PFSK-1 (cell line): ENCODE measurements around the gene ASCL4.

ENCODE experiments used
- FOXP2 ChIP-seq: optimal IDR thresholded peaks from 2 replicates; pipeline ENCODE3; 2011; ENCODE audit warnings: borderline replicate concordance, control low read depth, inconsistent platforms; ENCODE audit not compliant: insufficient read depth; ENCODE audit errors: extremely low read length, extremely low read depth
- POLR2AphosphoS5 ChIP-seq: IDR thresholded peaks from 2 replicates; pipeline ENCODE4 v1.6.1; 2012; ENCODE audit warnings: low read depth, mild to moderate bottlenecking, control low read depth, low read length, moderate library complexity
- SIN3A ChIP-seq: IDR thresholded peaks from 2 replicates; pipeline ENCODE4 v1.6.1; 2012; ENCODE audit warnings: mild to moderate bottlenecking, low read length, moderate library complexity, borderline replicate concordance; ENCODE audit not compliant: insufficient read depth
- TAF1 ChIP-seq: IDR thresholded peaks from 2 replicates; pipeline ENCODE4 v1.6.1; 2012; ENCODE audit warnings: low read length, control low read depth, borderline replicate concordance; ENCODE audit not compliant: insufficient read depth
- TF ChIP-seq, protein P1 (sequence below), 2 experiments: IDR thresholded peaks; 2 replicates each; pipeline versions ENCODE4 v1.6.1 to v1.8.0; 2011 to 2012; ENCODE audit warnings: low read depth in 2 of 2, low read length in 2 of 2, control low read depth in 1 of 2, inconsistent platforms in 1 of 2, mild to moderate bottlenecking in 1 of 2, moderate library complexity in 1 of 2; ENCODE audit not compliant: insufficient read depth in 1 of 2

ASCL4 gene

DNA sequence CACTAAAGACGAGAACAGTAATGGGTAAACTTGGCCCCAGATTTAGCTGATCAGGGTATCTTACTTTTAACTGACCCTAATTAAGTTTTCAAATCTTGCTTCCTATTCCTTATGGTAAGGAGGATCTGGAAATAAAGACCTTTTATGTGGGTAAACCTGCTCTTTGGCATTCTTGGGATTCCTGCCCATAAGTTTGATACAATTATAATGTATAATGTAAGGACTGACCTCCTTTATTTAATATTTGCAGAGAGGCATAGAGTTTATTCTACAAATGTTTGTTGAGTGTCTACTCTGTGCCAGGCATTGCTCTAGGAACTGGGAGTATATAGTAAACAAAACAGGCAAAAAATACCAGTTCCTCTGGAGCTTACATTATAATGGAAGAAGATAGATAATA is 9.2 kb upstream of the ASCL4 start:
- TF ChIP-seq POLR2AphosphoS5 = no peak
- no peak for TF ChIP-seq SIN3A
- TF ChIP-seq, protein P1, sequence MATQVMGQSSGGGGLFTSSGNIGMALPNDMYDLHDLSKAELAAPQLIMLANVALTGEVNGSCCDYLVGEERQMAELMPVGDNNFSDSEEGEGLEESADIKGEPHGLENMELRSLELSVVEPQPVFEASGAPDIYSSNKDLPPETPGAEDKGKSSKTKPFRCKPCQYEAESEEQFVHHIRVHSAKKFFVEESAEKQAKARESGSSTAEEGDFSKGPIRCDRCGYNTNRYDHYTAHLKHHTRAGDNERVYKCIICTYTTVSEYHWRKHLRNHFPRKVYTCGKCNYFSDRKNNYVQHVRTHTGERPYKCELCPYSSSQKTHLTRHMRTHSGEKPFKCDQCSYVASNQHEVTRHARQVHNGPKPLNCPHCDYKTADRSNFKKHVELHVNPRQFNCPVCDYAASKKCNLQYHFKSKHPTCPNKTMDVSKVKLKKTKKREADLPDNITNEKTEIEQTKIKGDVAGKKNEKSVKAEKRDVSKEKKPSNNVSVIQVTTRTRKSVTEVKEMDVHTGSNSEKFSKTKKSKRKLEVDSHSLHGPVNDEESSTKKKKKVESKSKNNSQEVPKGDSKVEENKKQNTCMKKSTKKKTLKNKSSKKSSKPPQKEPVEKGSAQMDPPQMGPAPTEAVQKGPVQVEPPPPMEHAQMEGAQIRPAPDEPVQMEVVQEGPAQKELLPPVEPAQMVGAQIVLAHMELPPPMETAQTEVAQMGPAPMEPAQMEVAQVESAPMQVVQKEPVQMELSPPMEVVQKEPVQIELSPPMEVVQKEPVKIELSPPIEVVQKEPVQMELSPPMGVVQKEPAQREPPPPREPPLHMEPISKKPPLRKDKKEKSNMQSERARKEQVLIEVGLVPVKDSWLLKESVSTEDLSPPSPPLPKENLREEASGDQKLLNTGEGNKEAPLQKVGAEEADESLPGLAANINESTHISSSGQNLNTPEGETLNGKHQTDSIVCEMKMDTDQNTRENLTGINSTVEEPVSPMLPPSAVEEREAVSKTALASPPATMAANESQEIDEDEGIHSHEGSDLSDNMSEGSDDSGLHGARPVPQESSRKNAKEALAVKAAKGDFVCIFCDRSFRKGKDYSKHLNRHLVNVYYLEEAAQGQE (IDR thresholded peaks at IDR 0.05; ENCODE audit: insufficient read depth in 1 of 2, low read depth in 2 of 2, low read length in 2 of 2) = no peak
- TF ChIP-seq TAF1 = no peak
- TF ChIP-seq FOXP2 = no peak

DNA sequence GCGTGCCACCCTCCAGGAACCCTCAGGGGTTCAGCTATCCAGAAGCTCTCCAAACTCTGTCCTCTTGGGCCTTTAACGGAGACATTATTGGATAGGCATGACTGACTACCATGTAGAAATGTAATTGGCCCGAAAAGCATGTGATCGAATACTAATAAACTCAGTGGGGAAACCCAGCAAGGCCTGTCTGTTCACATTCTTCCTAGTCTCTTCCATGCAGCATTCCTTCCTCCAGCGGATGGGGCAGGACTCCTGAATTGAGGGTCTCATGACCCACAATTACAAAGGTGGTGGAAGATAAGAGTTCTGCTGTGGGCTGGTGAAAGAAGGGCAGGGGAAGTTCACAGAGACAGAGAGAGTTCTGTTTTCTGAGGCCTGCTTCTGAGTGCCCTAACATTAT is 7.0 kb upstream of the ASCL4 start:
- TF ChIP-seq, protein P1 (IDR thresholded peaks at IDR 0.05; ENCODE audit: insufficient read depth in 1 of 2, low read depth in 2 of 2, low read length in 2 of 2) = no peak
- TF ChIP-seq TAF1 = no peak
- TF ChIP-seq SIN3A = no peak
- TF ChIP-seq FOXP2 = no peak
- TF ChIP-seq POLR2AphosphoS5 = no peak

DNA sequence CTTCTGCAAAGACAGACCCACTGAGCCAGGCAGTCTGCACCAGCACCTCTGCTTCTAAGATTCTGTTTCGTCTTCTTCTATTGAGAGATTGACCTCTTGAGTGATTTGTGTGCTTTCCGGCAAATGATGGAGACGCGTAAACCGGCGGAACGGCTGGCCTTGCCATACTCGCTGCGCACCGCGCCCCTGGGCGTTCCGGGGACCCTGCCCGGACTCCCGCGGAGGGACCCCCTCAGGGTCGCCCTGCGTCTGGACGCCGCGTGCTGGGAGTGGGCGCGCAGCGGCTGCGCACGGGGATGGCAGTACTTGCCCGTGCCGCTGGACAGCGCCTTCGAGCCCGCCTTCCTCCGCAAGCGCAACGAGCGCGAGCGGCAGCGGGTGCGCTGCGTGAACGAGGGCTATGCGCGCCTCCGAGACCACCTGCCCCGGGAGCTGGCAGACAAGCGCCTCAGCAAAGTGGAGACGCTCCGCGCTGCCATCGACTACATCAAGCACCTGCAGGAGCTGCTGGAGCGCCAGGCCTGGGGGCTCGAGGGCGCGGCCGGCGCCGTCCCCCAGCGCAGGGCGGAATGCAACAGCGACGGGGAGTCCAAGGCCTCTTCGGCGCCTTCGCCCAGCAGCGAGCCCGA is 703 bp downstream of the ASCL4 start:
- TF ChIP-seq, protein P1 (IDR thresholded peaks at IDR 0.05; ENCODE audit: insufficient read depth in 1 of 2, low read depth in 2 of 2, low read length in 2 of 2) = peak; percentile 19 to 52; a peak in 1 of 4 replicates
- no peak for TF ChIP-seq FOXP2
- TF ChIP-seq TAF1 = no peak
- no peak for TF ChIP-seq SIN3A
- no peak for TF ChIP-seq POLR2AphosphoS5

DNA sequence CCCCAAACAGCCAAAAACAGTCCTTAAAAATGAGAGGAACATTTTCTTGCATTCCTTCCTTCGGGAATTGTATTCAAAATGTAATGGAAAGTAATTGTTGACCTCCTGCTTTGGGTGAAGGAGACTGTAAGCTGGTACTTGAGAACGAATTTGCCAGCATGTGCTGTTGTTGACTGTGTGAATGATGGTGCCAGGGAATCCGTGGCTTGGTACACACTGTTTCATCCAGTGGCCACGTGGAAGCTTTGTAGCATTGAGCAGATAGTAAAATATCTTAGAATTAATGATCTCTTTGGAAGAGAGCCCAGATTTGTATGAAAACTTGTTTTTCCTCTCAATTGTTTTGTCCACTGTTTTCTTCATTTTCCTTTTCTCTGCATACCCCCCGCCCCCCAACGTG is 1.7 kb downstream of the ASCL4 start:
- TF ChIP-seq FOXP2 (no peak), TAF1 (no peak), SIN3A (no peak), POLR2AphosphoS5 (no peak)
- TF ChIP-seq, protein P1 (IDR thresholded peaks at IDR 0.05; ENCODE audit: insufficient read depth in 1 of 2, low read depth in 2 of 2, low read length in 2 of 2) = no peak

DNA sequence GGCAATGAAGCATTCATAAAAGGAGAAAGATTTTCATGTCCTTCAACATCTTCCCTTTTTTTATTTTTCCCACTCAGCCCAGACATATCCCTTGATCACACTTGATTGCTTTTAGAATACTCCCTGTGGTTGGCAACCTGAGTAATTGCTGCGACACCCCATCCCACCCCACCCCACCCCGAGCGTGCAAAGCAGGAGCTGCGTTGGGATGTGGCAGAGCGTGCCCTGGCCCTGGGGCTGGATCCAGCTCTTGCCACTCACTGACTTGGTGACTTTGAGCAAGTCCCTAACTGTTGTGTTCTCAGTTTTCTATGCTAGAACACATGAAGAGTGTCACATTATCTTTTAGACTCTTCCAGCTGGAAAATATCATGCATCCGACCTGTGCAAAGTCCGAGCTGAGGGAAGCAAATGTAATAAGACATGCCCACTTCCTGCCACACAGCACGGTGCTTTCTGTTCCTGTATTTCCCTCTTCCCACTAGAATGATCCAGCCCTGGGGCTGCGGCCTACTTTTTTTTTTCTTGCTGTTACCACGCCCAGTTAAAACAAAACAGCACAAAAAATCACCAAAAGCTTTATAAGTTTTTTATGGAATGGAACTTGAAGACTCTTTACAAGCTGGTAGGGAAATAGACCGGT is 4.0 kb downstream of the ASCL4 start:
- TF ChIP-seq SIN3A (no peak), FOXP2 (no peak), TAF1 (no peak), POLR2AphosphoS5 (no peak)
- TF ChIP-seq, protein P1 (IDR thresholded peaks at IDR 0.05; ENCODE audit: insufficient read depth in 1 of 2, low read depth in 2 of 2, low read length in 2 of 2) = no peak
